H1 (cell line): ENCODE measurements around the gene RIBC2.

Experiments used
- CBX8 ChIP-seq: fragments of 300-800, 300-1000 bp; sonication (generic); IDR thresholded peaks from 2 replicates; pipeline ENCODE4 v1.7.1; 2016; ENCODE audit warnings: low read depth, low read length, borderline replicate concordance
- EZH2 ChIP-seq: fragments of 200-600 bp; sonication (generic); IDR thresholded peaks from 2 replicates; pipeline ENCODE4 v1.7.1; 2012; ENCODE audit warnings: low read depth, mild to moderate bottlenecking, moderate library complexity, low read length, inconsistent platforms; ENCODE audit not compliant: severe bottlenecking
- JUN ChIP-seq: IDR thresholded peaks from 2 replicates; pipeline ENCODE4 v1.6.1; 2011; ENCODE audit warnings: low read depth, mild to moderate bottlenecking, improper control_type of control experiment, low read length
- POLR2A ChIP-seq, 2 experiments: IDR thresholded peaks; 1 replicate in 1 of 2; 2 replicates in 1 of 2; pipeline ENCODE4 v1.6.1; 2011; ENCODE audit warnings: low read depth in 2 of 2, low read length in 2 of 2, mild to moderate bottlenecking in 2 of 2; ENCODE audit errors: control extremely low read depth in 1 of 2
- SP4 ChIP-seq: IDR thresholded peaks from 2 replicates; pipeline ENCODE4 v1.6.1; 2012; ENCODE audit warnings: low read length, inconsistent platforms
- ZNF274 ChIP-seq: IDR thresholded peaks from 2 replicates; pipeline ENCODE4 v1.7.0; 2012; ENCODE audit warnings: low read length, borderline replicate concordance; ENCODE audit errors: extremely low read depth
- TF ChIP-seq, protein P1 (sequence below): IDR thresholded peaks from 2 replicates; pipeline ENCODE4 v1.6.1; 2011; ENCODE audit warnings: low read depth, mild to moderate bottlenecking, low read length; ENCODE audit not compliant: insufficient read depth
- TF ChIP-seq, protein P2 (sequence below), 3 experiments: IDR thresholded peaks; 1 replicate in 2 of 3; 2 replicates in 1 of 3; pipeline versions ENCODE4 v1.5.1 to v1.6.1; 2011; ENCODE audit warnings: low read length in 3 of 3, mild to moderate bottlenecking in 3 of 3, inconsistent platforms in 2 of 3, low read depth in 1 of 3, moderate library complexity in 1 of 3; ENCODE audit not compliant: insufficient read depth in 1 of 3; ENCODE audit errors: control extremely low read depth in 1 of 3
- TF ChIP-seq, protein P3 (sequence below): IDR thresholded peaks from 2 replicates; pipeline ENCODE4 v1.6.1; 2011; ENCODE audit warnings: low read length, improper control_type of control experiment
- TF ChIP-seq, protein P4 (sequence below): IDR thresholded peaks from 2 replicates; pipeline ENCODE4 v1.6.1; 2012; ENCODE audit warnings: inconsistent platforms

DNA sequence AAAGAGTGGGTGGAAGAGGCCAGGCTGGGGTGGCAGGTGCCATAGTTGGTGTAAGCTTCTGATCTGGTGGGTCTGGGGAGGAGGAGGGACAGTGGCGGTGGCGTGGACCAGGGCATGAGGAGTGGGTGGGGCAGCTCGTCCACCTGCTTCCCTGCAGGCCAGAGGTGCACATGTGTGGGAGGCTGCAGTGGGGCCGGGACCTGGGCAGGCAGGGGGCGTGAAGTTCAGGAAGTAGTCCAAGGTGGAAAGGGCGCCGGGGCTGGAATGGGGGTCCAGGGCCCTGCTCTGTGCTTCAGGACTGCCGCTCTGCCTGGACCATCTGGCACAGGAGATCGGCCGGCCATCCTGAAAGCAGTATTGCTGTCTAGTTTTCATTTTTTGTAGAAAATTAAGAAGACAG, 15.9 kb downstream of the RIBC2 start:
- no peak for TF ChIP-seq EZH2
- TF ChIP-seq SP4: no peak
- no peak for TF ChIP-seq JUN
- no peak for TF ChIP-seq POLR2A (IDR thresholded peaks at IDR 0.05; ENCODE audit: control extremely low read depth in 1 of 2, low read depth in 2 of 2, low read length in 2 of 2)
- TF ChIP-seq, protein P1, sequence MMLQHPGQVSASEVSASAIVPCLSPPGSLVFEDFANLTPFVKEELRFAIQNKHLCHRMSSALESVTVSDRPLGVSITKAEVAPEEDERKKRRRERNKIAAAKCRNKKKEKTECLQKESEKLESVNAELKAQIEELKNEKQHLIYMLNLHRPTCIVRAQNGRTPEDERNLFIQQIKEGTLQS: no peak
- no peak for TF ChIP-seq ZNF274
- no peak for TF ChIP-seq CBX8
- TF ChIP-seq, protein P2, sequence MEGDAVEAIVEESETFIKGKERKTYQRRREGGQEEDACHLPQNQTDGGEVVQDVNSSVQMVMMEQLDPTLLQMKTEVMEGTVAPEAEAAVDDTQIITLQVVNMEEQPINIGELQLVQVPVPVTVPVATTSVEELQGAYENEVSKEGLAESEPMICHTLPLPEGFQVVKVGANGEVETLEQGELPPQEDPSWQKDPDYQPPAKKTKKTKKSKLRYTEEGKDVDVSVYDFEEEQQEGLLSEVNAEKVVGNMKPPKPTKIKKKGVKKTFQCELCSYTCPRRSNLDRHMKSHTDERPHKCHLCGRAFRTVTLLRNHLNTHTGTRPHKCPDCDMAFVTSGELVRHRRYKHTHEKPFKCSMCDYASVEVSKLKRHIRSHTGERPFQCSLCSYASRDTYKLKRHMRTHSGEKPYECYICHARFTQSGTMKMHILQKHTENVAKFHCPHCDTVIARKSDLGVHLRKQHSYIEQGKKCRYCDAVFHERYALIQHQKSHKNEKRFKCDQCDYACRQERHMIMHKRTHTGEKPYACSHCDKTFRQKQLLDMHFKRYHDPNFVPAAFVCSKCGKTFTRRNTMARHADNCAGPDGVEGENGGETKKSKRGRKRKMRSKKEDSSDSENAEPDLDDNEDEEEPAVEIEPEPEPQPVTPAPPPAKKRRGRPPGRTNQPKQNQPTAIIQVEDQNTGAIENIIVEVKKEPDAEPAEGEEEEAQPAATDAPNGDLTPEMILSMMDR (IDR thresholded peaks at IDR 0.05; ENCODE audit: control extremely low read depth in 1 of 3, insufficient read depth in 1 of 3, low read depth in 1 of 3, low read length in 3 of 3): no peak
- TF ChIP-seq, protein P3, sequence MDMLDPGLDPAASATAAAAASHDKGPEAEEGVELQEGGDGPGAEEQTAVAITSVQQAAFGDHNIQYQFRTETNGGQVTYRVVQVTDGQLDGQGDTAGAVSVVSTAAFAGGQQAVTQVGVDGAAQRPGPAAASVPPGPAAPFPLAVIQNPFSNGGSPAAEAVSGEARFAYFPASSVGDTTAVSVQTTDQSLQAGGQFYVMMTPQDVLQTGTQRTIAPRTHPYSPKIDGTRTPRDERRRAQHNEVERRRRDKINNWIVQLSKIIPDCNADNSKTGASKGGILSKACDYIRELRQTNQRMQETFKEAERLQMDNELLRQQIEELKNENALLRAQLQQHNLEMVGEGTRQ: no peak
- TF ChIP-seq, protein P4, sequence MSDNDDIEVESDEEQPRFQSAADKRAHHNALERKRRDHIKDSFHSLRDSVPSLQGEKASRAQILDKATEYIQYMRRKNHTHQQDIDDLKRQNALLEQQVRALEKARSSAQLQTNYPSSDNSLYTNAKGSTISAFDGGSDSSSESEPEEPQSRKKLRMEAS: no peak
